ENCODE measurements around the gene NSUN2.

The NSUN2 gene

GRCh38 chr5:6602441-6602840, 30.4 kb downstream of the NSUN2 start:
- DNase-seq = no peak

- no peak for DNase-seq
Measured at GRCh38 chr5:6601816-6602215, 31.0 kb downstream of the NSUN2 start.

- DNase-seq = no peak
Measured at GRCh38 chr5:6601271-6601670, 31.6 kb downstream of the NSUN2 start.

- no peak for DNase-seq
Measured at GRCh38 chr5:6599739-6600138, 33.1 kb downstream of the NSUN2 start.

- DNase-seq = no peak
Measured at GRCh38 chr5:6598351-6598900, 34.4 kb downstream of the NSUN2 start.

GRCh38 chr5:6597557-6597956, 35.3 kb downstream of the NSUN2 start:
- DNase-seq = no peak

GRCh38 chr5:6596388-6596787, 36.5 kb downstream of the NSUN2 start:
- DNase-seq = no peak

- DNase-seq = no peak
Measured at GRCh38 chr5:6595405-6595804, 37.4 kb downstream of the NSUN2 start.

GRCh38 chr5:6594066-6594465, 38.8 kb downstream of the NSUN2 start:
- DNase-seq = no peak

GRCh38 chr5:6593148-6594016, 39.5 kb downstream of the NSUN2 start:
- DNase-seq = no peak

GRCh38 chr5:6592601-6593000, 40.2 kb downstream of the NSUN2 start:
- no peak for DNase-seq

GRCh38 chr5:6591671-6592288, 41.1 kb downstream of the NSUN2 start:
- DNase-seq = no peak

GRCh38 chr5:6590581-6590980, 42.3 kb downstream of the NSUN2 start:
- peak; percentile 38 for DNase-seq

GRCh38 chr5:6587171-6587570, 45.7 kb downstream of the NSUN2 start:
- peak; percentile 14 for DNase-seq

- no peak for DNase-seq
Measured at GRCh38 chr5:6586647-6587042, 46.2 kb downstream of the NSUN2 start.

GRCh38 chr5:6585939-6586646, 46.8 kb downstream of the NSUN2 start:
- no peak for DNase-seq

- DNase-seq = no peak
Measured at GRCh38 chr5:6585168-6585567, 47.7 kb downstream of the NSUN2 start.

GRCh38 chr5:6584727-6585126, 48.1 kb downstream of the NSUN2 start:
- no peak for DNase-seq

GRCh38 chr5:6584101-6584645, 48.7 kb downstream of the NSUN2 start:
- DNase-seq = no peak

- peak; percentile 71 for DNase-seq
Measured at GRCh38 chr5:6583049-6583880, 49.6 kb downstream of the NSUN2 start.

GRCh38 chr5:6582507-6583048, 50.3 kb downstream of the NSUN2 start:
- DNase-seq = peak; percentile 44
